ENCODE data around the gene KDM3B. TPM values are rescaled to one million over a fixed set of nuclear protein-coding genes. Genes with fewer than 3 reads are reported as not detected.
"Not testable (repeated sequence)": the region's sequence is repeated elsewhere in the genome, so short reads cannot be mapped to it uniquely, and the experiment has no call there.

Gene KDM3B
- 10 to 100 TPM; 82.0 to 98.8 (median 93.8) TPM for polyA plus RNA-seq (ENCODE audit: insufficient read length in 4 of 4)

- DNase-seq (ENCODE audit: low read depth in 4 of 4, low spot score in 2 of 4), result peak in 2 of 4 donors; percentile 56 to 80
Observed at GRCh38 chr5:138352071-138352721, at the start of gene KDM3B. Gene KDM3B (plus strand): TSS chr5:138352685. CDS start chr5:138352796, 111 bp downstream.

- no peak for DNase-seq (ENCODE audit: low read depth in 4 of 4, low spot score in 2 of 4)
Observed at GRCh38 chr5:138303372-138303771, 49.1 kb upstream of the KDM3B start.

- no peak for DNase-seq (ENCODE audit: low read depth in 4 of 4, low spot score in 2 of 4)
Observed at GRCh38 chr5:138305797-138306196, 46.7 kb upstream of the KDM3B start.

GRCh38 chr5:138315751-138316278 is 36.7 kb upstream of the KDM3B start:
- DNase-seq (ENCODE audit: low read depth in 4 of 4, low spot score in 2 of 4), result no peak

- no peak for DNase-seq (ENCODE audit: low read depth in 4 of 4, low spot score in 2 of 4)
Observed at GRCh38 chr5:138316355-138316754, 36.1 kb upstream of the KDM3B start.

GRCh38 chr5:138318211-138318610 is 34.3 kb upstream of the KDM3B start:
- DNase-seq (ENCODE audit: low read depth in 4 of 4, low spot score in 2 of 4), result not testable (repeated sequence)

- DNase-seq (ENCODE audit: low read depth in 4 of 4, low spot score in 2 of 4), result peak in 1 of 4 donors; percentile 19
Observed at GRCh38 chr5:138330813-138331448, 21.6 kb upstream of the KDM3B start.

GRCh38 chr5:138331449-138332368 is 20.8 kb upstream of the KDM3B start, which contains the start of gene CDC25C:
Gene CDC25C (minus strand): TSS chr5:138331804. CDS start chr5:138331180, 624 bp downstream.
- peak; percentile 88 to 99 (median 96) for DNase-seq (ENCODE audit: low read depth in 4 of 4, low spot score in 2 of 4)

GRCh38 chr5:138334867-138335447 is 17.5 kb upstream of the KDM3B start:
- no peak for DNase-seq (ENCODE audit: low read depth in 4 of 4, low spot score in 2 of 4)

GRCh38 chr5:138336952-138337684 is 15.4 kb upstream of the KDM3B start:
- DNase-seq (ENCODE audit: low read depth in 4 of 4, low spot score in 2 of 4), result peak in 2 of 4 donors; percentile 81

GRCh38 chr5:138337685-138338410 is 14.6 kb upstream of the KDM3B start, which contains the start of gene FAM53C:
Gene FAM53C (plus strand): TSS chr5:138338266. CDS start chr5:138341336, 3,070 bp downstream.
- peak; percentile 89 to 99 (median 96) for DNase-seq (ENCODE audit: low read depth in 4 of 4, low spot score in 2 of 4)

GRCh38 chr5:138338411-138339090 is 13.9 kb upstream of the KDM3B start:
- DNase-seq (ENCODE audit: low read depth in 4 of 4, low spot score in 2 of 4), result peak in 1 of 4 donors; percentile 39

GRCh38 chr5:138339091-138339456 is 13.4 kb upstream of the KDM3B start:
- DNase-seq (ENCODE audit: low read depth in 4 of 4, low spot score in 2 of 4), result no peak

- no peak for DNase-seq (ENCODE audit: low read depth in 4 of 4, low spot score in 2 of 4)
Observed at GRCh38 chr5:138339464-138339863, 13.0 kb upstream of the KDM3B start.

GRCh38 chr5:138340008-138340407 is 12.5 kb upstream of the KDM3B start:
- DNase-seq (ENCODE audit: low read depth in 4 of 4, low spot score in 2 of 4), result no peak

- DNase-seq (ENCODE audit: low read depth in 4 of 4, low spot score in 2 of 4), result no peak
Observed at GRCh38 chr5:138344887-138345622, 7.4 kb upstream of the KDM3B start.

GRCh38 chr5:138346889-138347288 is 5.6 kb upstream of the KDM3B start:
- no peak for DNase-seq (ENCODE audit: low read depth in 4 of 4, low spot score in 2 of 4)
